RWPE2 (cell line): ENCODE measurements around the gene AQP1.
A peak's percentile ranks its signal among the peaks of the same experiment; 100 is the strongest.

Experiments
- ATAC-seq: fragments of 200-7000 bp; cut with Tn5 transposase; 3 replicates; pipeline ENCODE4 v1.9.1; 2021; ENCODE audit warnings: low read depth
- DNase-seq: peaks from one replicate; pipeline ENCODE4 v3.0.0-alpha.2; 2020; ENCODE audit warnings: low spot score
- H3K27ac ChIP-seq: fragments of 450-650 bp; 2 replicates; pipeline ENCODE4 v1.5.1; 2017; ENCODE audit warnings: mild to moderate bottlenecking; ENCODE audit not compliant: poor library complexity, severe bottlenecking
- H3K27me3 ChIP-seq: fragments of 250-450 bp; sonication (Bioruptor Pico); 2 replicates; pipeline ENCODE4 v1.5.1; 2021; ENCODE audit warnings: mild to moderate bottlenecking, moderate library complexity; ENCODE audit not compliant: insufficient read depth, poor library complexity, severe bottlenecking
- H3K36me3 ChIP-seq: fragments of 250-450 bp; sonication (Bioruptor Pico); 2 replicates; pipeline ENCODE4 v1.5.1; 2020; ENCODE audit warnings: low read depth, mild to moderate bottlenecking, moderate library complexity
- H3K4me1 ChIP-seq: fragments of 250-450 bp; sonication (Bioruptor Pico); 2 replicates; pipeline ENCODE4 v1.5.1; 2021; ENCODE audit warnings: mild to moderate bottlenecking, moderate library complexity; ENCODE audit not compliant: insufficient read depth, poor library complexity, severe bottlenecking
- H3K4me3 ChIP-seq: fragments of 250-450 bp; sonication (Bioruptor Pico); 2 replicates; pipeline ENCODE4 v1.5.1; 2021; ENCODE audit warnings: mild to moderate bottlenecking, moderate library complexity; ENCODE audit not compliant: severe bottlenecking
- H3K9me3 ChIP-seq: fragments of 250-450 bp; sonication (Bioruptor Pico); 2 replicates; pipeline ENCODE4 v1.5.1; 2021; ENCODE audit warnings: mild to moderate bottlenecking, moderate library complexity; ENCODE audit not compliant: severe bottlenecking
- TF ChIP-seq, protein P1 (sequence below): fragments of 450-650 bp; IDR thresholded peaks from one replicate; pipeline ENCODE4 v1.5.1; 2017; ENCODE audit warnings: mild to moderate bottlenecking, moderate library complexity; ENCODE audit not compliant: poor library complexity, severe bottlenecking

The AQP1 gene

GRCh38 chr7:30936650-30937245 is 25.1 kb downstream of the AQP1 start:
- Histone ChIP-seq H3K9me3 (no peaks in the 10 kb centered on the region), H3K27me3 (peaks cover 17% of the 10 kb centered on the region), H3K4me1 (no peaks in the 10 kb centered on the region), H3K36me3 (no peaks in the 10 kb centered on the region), H3K4me3 (no peak overlapping the region), H3K27ac (no peak overlapping the region)
- no peak for ATAC-seq
- no peak for DNase-seq
- TF ChIP-seq, protein P1, sequence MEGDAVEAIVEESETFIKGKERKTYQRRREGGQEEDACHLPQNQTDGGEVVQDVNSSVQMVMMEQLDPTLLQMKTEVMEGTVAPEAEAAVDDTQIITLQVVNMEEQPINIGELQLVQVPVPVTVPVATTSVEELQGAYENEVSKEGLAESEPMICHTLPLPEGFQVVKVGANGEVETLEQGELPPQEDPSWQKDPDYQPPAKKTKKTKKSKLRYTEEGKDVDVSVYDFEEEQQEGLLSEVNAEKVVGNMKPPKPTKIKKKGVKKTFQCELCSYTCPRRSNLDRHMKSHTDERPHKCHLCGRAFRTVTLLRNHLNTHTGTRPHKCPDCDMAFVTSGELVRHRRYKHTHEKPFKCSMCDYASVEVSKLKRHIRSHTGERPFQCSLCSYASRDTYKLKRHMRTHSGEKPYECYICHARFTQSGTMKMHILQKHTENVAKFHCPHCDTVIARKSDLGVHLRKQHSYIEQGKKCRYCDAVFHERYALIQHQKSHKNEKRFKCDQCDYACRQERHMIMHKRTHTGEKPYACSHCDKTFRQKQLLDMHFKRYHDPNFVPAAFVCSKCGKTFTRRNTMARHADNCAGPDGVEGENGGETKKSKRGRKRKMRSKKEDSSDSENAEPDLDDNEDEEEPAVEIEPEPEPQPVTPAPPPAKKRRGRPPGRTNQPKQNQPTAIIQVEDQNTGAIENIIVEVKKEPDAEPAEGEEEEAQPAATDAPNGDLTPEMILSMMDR: no peak

GRCh38 chr7:30937416-30937815 is 25.8 kb downstream of the AQP1 start:
- Histone ChIP-seq H3K36me3 (no peaks in the 10 kb centered on the region), H3K27ac (no peak overlapping the region), H3K9me3 (no peaks in the 10 kb centered on the region), H3K4me1 (no peaks in the 10 kb centered on the region), H3K4me3 (no peak overlapping the region), H3K27me3 (peaks cover 23% of the 10 kb centered on the region)
- no peak for DNase-seq
- TF ChIP-seq, protein P1: no peak
- ATAC-seq: no peak

- Histone ChIP-seq H3K4me1 (no peaks in the 10 kb centered on the region), H3K9me3 (no peaks in the 10 kb centered on the region), H3K27ac (no peak overlapping the region), H3K27me3 (peaks cover 36% of the 10 kb centered on the region), H3K36me3 (no peaks in the 10 kb centered on the region), H3K4me3 (no peak overlapping the region)
- TF ChIP-seq, protein P1: peak; percentile 94
- ATAC-seq: peak; percentile 82
- DNase-seq: no peak
These were observed 27.0 kb downstream of the AQP1 start for GRCh38 chr7:30938435-30939316.

- no peak for ATAC-seq
- Histone ChIP-seq H3K27ac (no peak overlapping the region), H3K27me3 (peaks cover 40% of the 10 kb centered on the region)
These were observed 30.1 kb downstream of the AQP1 start for GRCh38 chr7:30941582-30942323.

More at GRCh38 chr7:30941582-30942323, 30.1 kb downstream of the AQP1 start:
- Histone ChIP-seq H3K4me3 (no peak overlapping the region), H3K9me3 (no peaks in the 10 kb centered on the region), H3K36me3 (no peaks in the 10 kb centered on the region), H3K4me1 (no peaks in the 10 kb centered on the region)
- TF ChIP-seq, protein P1: no peak
- DNase-seq: no peak
